PC-9 (cell line): ENCODE measurements around the gene F3. TPM values are rescaled to one million over a fixed set of nuclear protein-coding genes. Genes with fewer than 3 reads are reported as not detected.

Source experiments
- BruUV-seq: library from RNA; stranded (reverse); fragments of 400-500 nt; replicated peaks from 2 replicates; lab custom pipeline; 2021; lab: Mats Ljungman, UMichigan
- CTCF ChIA-PET: fragments of 300-600 bp; sonication (Branson Sonifier 250); formaldehyde crosslinking; loops from one replicate; lab custom pipeline; 2022; ENCODE audit warnings: antibody characterized with exemption; lab: Charles Lee
- POLR2A ChIA-PET: fragments of 300-600 bp; sonication (Branson Sonifier 250); formaldehyde crosslinking; loops from one replicate; lab custom pipeline; 2022; ENCODE audit warnings: antibody characterized with exemption; ENCODE audit not compliant: unreplicated experiment; lab: Charles Lee
- DNase-seq, 2 experiments: peaks; one replicate each; pipeline versions ENCODE4 v3.0.0 to v3.0.0-alpha.2; 2015 to 2022; ENCODE audit warnings: mixed read lengths in 1 of 2
- H2AFZ ChIP-seq: fragments of 200-600 bp; sonication (generic); 2 replicates; pipeline ENCODE4 v1.8.1; 2017; ENCODE audit warnings: antibody characterized with exemption
- H3F3A ChIP-seq: fragments of 200-600 bp; sonication (generic); 2 replicates; pipeline ENCODE4 v1.8.1; 2017; ENCODE audit warnings: antibody characterized with exemption, mild to moderate bottlenecking, low read depth; ENCODE audit not compliant: insufficient read depth
- H3K27ac ChIP-seq: fragments of 200-600 bp; sonication (generic); 2 replicates; pipeline ENCODE4 v1.6.1; 2016; ENCODE audit warnings: mixed run types
- H3K27me3 ChIP-seq: fragments of 200-600 bp; sonication (generic); 2 replicates; pipeline ENCODE4 v1.6.1; 2016; ENCODE audit warnings: low read depth, mixed run types; ENCODE audit not compliant: insufficient read depth
- H3K36me3 ChIP-seq: fragments of 200-600 bp; sonication (generic); 2 replicates; pipeline ENCODE4 v1.6.1; 2016; ENCODE audit warnings: low read depth, mixed run types
- H3K4me1 ChIP-seq: fragments of 200-600 bp; sonication (generic); replicated peaks from 2 replicates; pipeline ENCODE4 v1.6.1; 2016; ENCODE audit warnings: mixed run types; ENCODE audit not compliant: insufficient read depth
- H3K4me2 ChIP-seq: fragments of 200-600 bp; sonication (generic); 2 replicates; pipeline ENCODE4 v1.6.1; 2017; ENCODE audit warnings: mixed run types
- H3K4me3 ChIP-seq: fragments of 200-600 bp; sonication (generic); 2 replicates; pipeline ENCODE4 v1.6.1; 2016; ENCODE audit warnings: mixed run types
- H3K79me2 ChIP-seq: fragments of 200-600 bp; sonication (generic); 2 replicates; pipeline ENCODE4 v1.6.1; 2017; ENCODE audit warnings: low read depth, mixed run types
- H3K9me2 ChIP-seq: fragments of 200-600 bp; sonication (generic); 2 replicates; pipeline ENCODE4 v1.8.1; 2017; ENCODE audit warnings: mild to moderate bottlenecking; ENCODE audit not compliant: insufficient read depth
- H3K9me3 ChIP-seq: fragments of 200-600 bp; sonication (generic); 2 replicates; pipeline ENCODE4 v1.8.1; 2016; ENCODE audit warnings: low read depth; ENCODE audit not compliant: insufficient read depth
- H4K20me1 ChIP-seq: fragments of 200-600 bp; sonication (generic); 2 replicates; pipeline ENCODE4 v1.8.1; 2017; ENCODE audit not compliant: insufficient read depth
- CTCF ChIP-seq: fragments of 200-600 bp; sonication (generic); conservative IDR thresholded peaks from 2 replicates; pipeline ENCODE4 v1.6.1; 2017; ENCODE audit warnings: mixed run types, antibody characterized with exemption, mild to moderate bottlenecking, moderate library complexity
- EZH2 ChIP-seq: fragments of 200-600 bp; sonication (generic); IDR thresholded peaks from 2 replicates; pipeline ENCODE4 v1.8.0; 2017; ENCODE audit warnings: antibody characterized with exemption, low read depth
- intact Hi-C: fragments of 100-400 bp; cut with micrococcal nuclease; formaldehyde crosslinking; loops from one replicate; pipeline ENCODE4 v1.10.0; 2022; ENCODE audit not compliant: unreplicated experiment
- total RNA-seq: library from RNA; stranded (reverse); gene quantifications from 2 replicates; pipeline ENCODE4 v1.2.3, GENCODE V29; 2021

F3 gene
- total RNA-seq, 1 experiment from 2014 or later = 335 TPM

- H3K4me1 ChIP-seq = peaks cover 60% of the 10 kb centered on the region
- no peak overlapping the region for H2AFZ ChIP-seq
- POLR2A ChIA-PET = interaction anchor here (0.5 to 2.6 kb wide), 17 partner anchors 9 to 650 kb away, joined by 3 to 26 read pairs (median 5); partner anchors contain the start of gene F3
- peaks cover 35% of the 10 kb centered on the region for H3K36me3 ChIP-seq
- peak; percentile 62 to 99 for DNase-seq
- peak overlapping the region; percentile 71 for H3K27ac ChIP-seq
- H3K27me3 ChIP-seq = no peaks in the 10 kb centered on the region
- CTCF ChIA-PET = interaction anchor here (0.7 to 1.2 kb wide), 3 partner anchors 15 to 532 kb away, joined by 3 to 10 read pairs (median 3); no protein-coding TSS in a partner anchor
- peaks cover 13% of the 10 kb centered on the region; the same call in 1 of the 2 replicates for H3K79me2 ChIP-seq
- H3K4me3 ChIP-seq = no peak overlapping the region
- intact Hi-C loops = loop anchor here (1.0 to 5.0 kb wide), 8 partner anchors 14 to 400 kb away; partner anchors contain the start of genes CNN3 and F3
- H3K4me2 ChIP-seq = peak overlapping the region; percentile 20
- no peaks in the 10 kb centered on the region; the same call in 1 of the 2 replicates for H4K20me1 ChIP-seq
- H3K9me2 ChIP-seq = no peaks in the 10 kb centered on the region
- H3K9me3 ChIP-seq = no peaks in the 10 kb centered on the region
- BruUV-seq = no TSS peak
- H3F3A ChIP-seq = peaks cover 71% of the 10 kb centered on the region
- no peak for TF ChIP-seq EZH2
- 0 out of 2 replicates have a peak, but pooled peaks have one; percentile 40 for TF ChIP-seq CTCF
Measured at GRCh38 chr1:94527447-94528031, 14.0 kb downstream of the F3 start.

- H3K4me3 ChIP-seq = no peak overlapping the region
- H3K4me1 ChIP-seq = peaks cover 48% of the 10 kb centered on the region
- ChIA-PET CTCF (interaction anchor here (1.2 kb wide), 1 partner anchor 16 kb away, joined by 3 read pairs; no protein-coding TSS in a partner anchor), POLR2A (interaction anchor here (0.5 to 2.1 kb wide), 4 partner anchors 97 to 649 kb away, joined by 3 to 13 read pairs (median 5); no protein-coding TSS in a partner anchor)
- H3K9me2 ChIP-seq = no peaks in the 10 kb centered on the region
- DNase-seq = no peak
- H3K4me2 ChIP-seq = peak overlapping the region; percentile 20; the same call in 1 of the 2 replicates
- H3K9me3 ChIP-seq = no peaks in the 10 kb centered on the region
- peaks cover 1% of the 10 kb centered on the region; the same call in 1 of the 2 replicates for H3K79me2 ChIP-seq
- H2AFZ ChIP-seq = no peak overlapping the region
- peak overlapping the region; percentile 71 for H3K27ac ChIP-seq
- intact Hi-C loops = loop anchor here (2.0 to 5.0 kb wide), 3 partner anchors 72 to 401 kb away; partner anchors contain the start of gene CNN3
- H3K36me3 ChIP-seq = peaks cover 23% of the 10 kb centered on the region
- no peak for TF ChIP-seq CTCF
- TF ChIP-seq EZH2 = no peak
- peaks cover 59% of the 10 kb centered on the region for H3F3A ChIP-seq
- no TSS peak for BruUV-seq
- H4K20me1 ChIP-seq = no peaks in the 10 kb centered on the region
- H3K27me3 ChIP-seq = no peaks in the 10 kb centered on the region
Measured at GRCh38 chr1:94526152-94526980, 15.2 kb downstream of the F3 start.

- peaks cover 13% of the 10 kb centered on the region; the same call in 1 of the 2 replicates for H3K36me3 ChIP-seq
- no peaks in the 10 kb centered on the region for H3K9me3 ChIP-seq
- no peak for TF ChIP-seq EZH2
- TF ChIP-seq CTCF = no peak
- no peak overlapping the region for H3K4me3 ChIP-seq
- peaks cover 34% of the 10 kb centered on the region for H3K4me1 ChIP-seq
- peaks cover 41% of the 10 kb centered on the region for H3F3A ChIP-seq
- no TSS peak for BruUV-seq
- H3K27me3 ChIP-seq = no peaks in the 10 kb centered on the region
- no peak overlapping the region for H3K27ac ChIP-seq
- intact Hi-C loops = loop anchor here (5.0 kb wide), 1 partner anchor 328 kb away; no protein-coding TSS in a partner anchor
- POLR2A ChIA-PET = interaction anchor here (0.6 to 0.7 kb wide), 2 partner anchors 117 to 336 kb away, joined by 4 to 5 read pairs; no protein-coding TSS in a partner anchor
- CTCF ChIA-PET = interaction anchor here (0.6 kb wide), 1 partner anchor 220 kb away, joined by 11 read pairs; no protein-coding TSS in a partner anchor
- no peak overlapping the region for H2AFZ ChIP-seq
- no peaks in the 10 kb centered on the region for H3K79me2 ChIP-seq
- no peak overlapping the region for H3K4me2 ChIP-seq
- no peak for DNase-seq
- H4K20me1 ChIP-seq = no peaks in the 10 kb centered on the region
- no peaks in the 10 kb centered on the region for H3K9me2 ChIP-seq
Measured at GRCh38 chr1:94524531-94524930, 17.0 kb downstream of the F3 start.
